Neural cell (in vitro differentiated cells): Measurements from ENCODE around the gene COTL1. TPM values are rescaled to one million over a fixed set of nuclear protein-coding genes. Genes with fewer than 3 reads are reported as not detected.
A peak's percentile ranks its signal among the peaks of the same experiment; 100 is the strongest.

ENCODE experiments used
- H2AFZ ChIP-seq: fragments of 200-600, 300-800 bp; sonication (generic), shearing (Covaris generic); 2 replicates; pipeline ENCODE4 v1.6.0; 2014; ENCODE audit warnings: low read depth, mild to moderate bottlenecking, antibody characterized with exemption, low read length, moderate library complexity
- H3F3A ChIP-seq: fragments of 200-600 bp; shearing (Covaris generic); 2 replicates; pipeline ENCODE4 v1.6.1; 2016; ENCODE audit warnings: mild to moderate bottlenecking, moderate library complexity, mixed read lengths, antibody characterized with exemption, low read length; ENCODE audit not compliant: insufficient read depth, poor library complexity, severe bottlenecking
- H3K27ac ChIP-seq: fragments of 200-600, 300-800 bp; sonication (generic), shearing (Covaris generic); 2 replicates; pipeline ENCODE4 v1.5.1; 2014; ENCODE audit warnings: mild to moderate bottlenecking, low read length, moderate library complexity
- H3K27me3 ChIP-seq: fragments of 300-800, 200-600 bp; sonication (generic), shearing (Covaris generic); 2 replicates; pipeline ENCODE4 v1.6.0; 2014; ENCODE audit warnings: mild to moderate bottlenecking, low read depth, low read length, moderate library complexity; ENCODE audit not compliant: insufficient read depth
- H3K36me3 ChIP-seq: fragments of 300-800, 200-600 bp; sonication (generic), shearing (Covaris generic); 2 replicates; pipeline ENCODE4 v1.5.1; 2014; ENCODE audit warnings: mild to moderate bottlenecking, antibody characterized with exemption, low read length, moderate library complexity; ENCODE audit not compliant: insufficient read depth
- H3K4me2 ChIP-seq: fragments of 300-800, 200-600 bp; sonication (generic), shearing (Covaris generic); 2 replicates; pipeline ENCODE4 v1.6.0; 2014; ENCODE audit warnings: mild to moderate bottlenecking, low read length
- H3K4me3 ChIP-seq: fragments of 300-800, 200-600 bp; sonication (generic), shearing (Covaris generic); 2 replicates; pipeline ENCODE4 v1.5.1; 2014; ENCODE audit warnings: mild to moderate bottlenecking, low read length, moderate library complexity
- H3K79me2 ChIP-seq: fragments of 200-600 bp; shearing (Covaris generic); replicated peaks from 2 replicates; pipeline ENCODE4 v1.6.0; 2014; ENCODE audit warnings: mild to moderate bottlenecking, low read length, moderate library complexity; ENCODE audit not compliant: insufficient read depth
- H3K9ac ChIP-seq: fragments of 300-800, 200-600 bp; sonication (generic), shearing (Covaris generic); 2 replicates; pipeline ENCODE4 v1.6.1; 2016; ENCODE audit warnings: mild to moderate bottlenecking, low read length, mixed read lengths
- H3K9me2 ChIP-seq: fragments of 200-600 bp; shearing (Covaris generic); 2 replicates; pipeline ENCODE4 v1.6.1; 2016; ENCODE audit warnings: mild to moderate bottlenecking, low read length, mixed read lengths; ENCODE audit not compliant: insufficient read depth
- H3K9me3 ChIP-seq: fragments of 200-600, 300-800 bp; sonication (generic), shearing (Covaris generic); 2 replicates; pipeline ENCODE4 v1.6.1; 2016; ENCODE audit warnings: mild to moderate bottlenecking, mixed run types, low read length, moderate library complexity, mixed read lengths
- H4K20me1 ChIP-seq: fragments of 200-600 bp; shearing (Covaris generic); 2 replicates; pipeline ENCODE4 v1.6.1; 2016; ENCODE audit warnings: mild to moderate bottlenecking, mixed run types; ENCODE audit not compliant: insufficient read depth
- EP300 ChIP-seq: fragments of 450-650 bp; conservative IDR thresholded peaks from 2 replicates; pipeline ENCODE4 v1.6.1; 2014; ENCODE audit warnings: antibody characterized with exemption, mild to moderate bottlenecking, moderate library complexity; ENCODE audit not compliant: poor library complexity, severe bottlenecking
- EZH2 ChIP-seq: fragments of 200-600, 300-800 bp; shearing (Covaris generic), sonication (generic); IDR thresholded peaks from 2 replicates; pipeline ENCODE4 v1.6.1; 2014; ENCODE audit warnings: antibody characterized with exemption, low read length, borderline replicate concordance, mild to moderate bottlenecking; ENCODE audit not compliant: insufficient read depth, poor library complexity, severe bottlenecking
- MXI1 ChIP-seq: fragments of 450-650 bp; conservative IDR thresholded peaks from 2 replicates; pipeline ENCODE4 v1.6.1; 2014; ENCODE audit warnings: antibody characterized with exemption, mild to moderate bottlenecking; ENCODE audit not compliant: poor library complexity, severe bottlenecking
- POLR2AphosphoS5 ChIP-seq: IDR thresholded peaks from 2 replicates; pipeline ENCODE4 v1.6.1; 2012
- RAD21 ChIP-seq: fragments of 450-650 bp; conservative IDR thresholded peaks from 2 replicates; pipeline ENCODE4 v1.6.1; 2014; ENCODE audit warnings: antibody characterized with exemption, mild to moderate bottlenecking, moderate library complexity
- REST ChIP-seq: IDR thresholded peaks from 2 replicates; pipeline ENCODE4 v1.6.1; 2012; ENCODE audit warnings: borderline replicate concordance
- SMC3 ChIP-seq: fragments of 450-650 bp; conservative IDR thresholded peaks from 2 replicates; pipeline ENCODE4 v1.6.1; 2014; ENCODE audit warnings: antibody characterized with exemption, mild to moderate bottlenecking, moderate library complexity; ENCODE audit not compliant: poor library complexity
- TAF1 ChIP-seq: IDR thresholded peaks from 2 replicates; pipeline ENCODE4 v1.6.1; 2012; ENCODE audit warnings: low read depth
- polyA plus RNA-seq: library from polyadenylated mRNA; depleted of rRNA; stranded (reverse); fragments of >200 nt; gene quantifications from 2 replicates; pipeline ENCODE4 v1.2.3, GENCODE V29; 2014
- TF ChIP-seq, protein P1 (sequence below): fragments of 450-650 bp; IDR thresholded peaks from 2 replicates; pipeline ENCODE4 v1.5.1; 2014; ENCODE audit warnings: antibody characterized with exemption, mild to moderate bottlenecking, moderate library complexity; ENCODE audit not compliant: poor library complexity, severe bottlenecking

COTL1 gene
- polyA plus RNA-seq, 1 donor from 2014 or later: 86.6 TPM

DNA sequence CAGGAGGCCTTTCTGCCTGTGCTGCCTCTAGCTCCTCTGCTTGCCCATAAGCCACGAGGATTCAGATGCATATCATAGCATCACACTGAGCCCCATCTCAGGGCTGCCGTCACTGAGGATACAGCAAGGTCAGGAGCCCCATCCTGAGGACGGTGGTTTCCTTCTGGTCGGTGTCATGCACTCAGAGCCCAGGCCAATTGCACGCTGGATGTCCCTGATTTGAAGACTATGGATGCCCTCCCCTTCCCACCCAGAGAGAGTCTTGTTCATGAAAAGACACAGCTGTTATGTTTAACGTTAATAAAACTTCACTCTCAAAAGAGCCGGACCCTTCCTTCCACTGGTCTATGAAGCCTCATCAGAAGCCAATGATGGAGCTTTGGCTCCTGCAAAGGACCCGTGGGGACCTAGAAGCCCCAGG is 19.9 kb downstream of the COTL1 start:
- peak overlapping the region; percentile 5 for H3K9ac ChIP-seq
- H3K9me3 ChIP-seq: no peaks in the 10 kb centered on the region
- no peak overlapping the region for H3K4me2 ChIP-seq
- H3K9me2 ChIP-seq: no peaks in the 10 kb centered on the region
- no peaks in the 10 kb centered on the region for H3K79me2 ChIP-seq
- no peak overlapping the region for H3K4me3 ChIP-seq
- H3F3A ChIP-seq: no peaks in the 10 kb centered on the region
- no peak overlapping the region for H2AFZ ChIP-seq
- no peaks in the 10 kb centered on the region for H3K27me3 ChIP-seq
- no peak for TF ChIP-seq MXI1
- no peak for TF ChIP-seq REST
- no peaks in the 10 kb centered on the region for H3K36me3 ChIP-seq
- no peak overlapping the region for H3K27ac ChIP-seq
- H4K20me1 ChIP-seq: no peaks in the 10 kb centered on the region

DNA sequence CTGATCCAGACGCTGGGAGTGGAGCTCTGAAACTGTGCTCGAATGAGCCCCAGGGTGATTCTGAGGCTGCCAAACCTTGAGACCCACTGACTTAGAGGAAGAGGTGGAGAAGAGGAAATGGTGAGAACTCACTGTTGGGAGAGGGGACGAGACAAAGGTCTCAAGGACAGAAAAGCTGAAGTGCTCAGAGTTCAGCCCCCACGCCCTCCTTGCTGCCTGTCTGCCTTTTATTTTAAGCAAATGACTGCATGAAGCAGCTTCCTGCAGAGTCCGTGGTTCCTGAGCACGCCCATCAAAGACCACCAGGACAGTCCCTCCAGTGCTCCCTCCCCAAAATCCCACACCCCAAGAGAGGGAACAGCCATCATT is 20.4 kb downstream of the COTL1 start:
- Histone ChIP-seq H3K4me2 (no peak overlapping the region), H3K9me3 (no peaks in the 10 kb centered on the region), H3F3A (no peaks in the 10 kb centered on the region), H4K20me1 (no peaks in the 10 kb centered on the region), H3K79me2 (no peaks in the 10 kb centered on the region), H3K9ac (no peak overlapping the region), H3K9me2 (no peaks in the 10 kb centered on the region), H3K27me3 (no peaks in the 10 kb centered on the region), H3K36me3 (no peaks in the 10 kb centered on the region), H2AFZ (no peak overlapping the region), H3K4me3 (no peak overlapping the region), H3K27ac (no peak overlapping the region)
- TF ChIP-seq EZH2: no peak
- no peak for TF ChIP-seq MXI1
- TF ChIP-seq SMC3: no peak
- TF ChIP-seq POLR2AphosphoS5: no peak
- no peak for TF ChIP-seq TAF1
- TF ChIP-seq RAD21: no peak
- TF ChIP-seq, protein P1, sequence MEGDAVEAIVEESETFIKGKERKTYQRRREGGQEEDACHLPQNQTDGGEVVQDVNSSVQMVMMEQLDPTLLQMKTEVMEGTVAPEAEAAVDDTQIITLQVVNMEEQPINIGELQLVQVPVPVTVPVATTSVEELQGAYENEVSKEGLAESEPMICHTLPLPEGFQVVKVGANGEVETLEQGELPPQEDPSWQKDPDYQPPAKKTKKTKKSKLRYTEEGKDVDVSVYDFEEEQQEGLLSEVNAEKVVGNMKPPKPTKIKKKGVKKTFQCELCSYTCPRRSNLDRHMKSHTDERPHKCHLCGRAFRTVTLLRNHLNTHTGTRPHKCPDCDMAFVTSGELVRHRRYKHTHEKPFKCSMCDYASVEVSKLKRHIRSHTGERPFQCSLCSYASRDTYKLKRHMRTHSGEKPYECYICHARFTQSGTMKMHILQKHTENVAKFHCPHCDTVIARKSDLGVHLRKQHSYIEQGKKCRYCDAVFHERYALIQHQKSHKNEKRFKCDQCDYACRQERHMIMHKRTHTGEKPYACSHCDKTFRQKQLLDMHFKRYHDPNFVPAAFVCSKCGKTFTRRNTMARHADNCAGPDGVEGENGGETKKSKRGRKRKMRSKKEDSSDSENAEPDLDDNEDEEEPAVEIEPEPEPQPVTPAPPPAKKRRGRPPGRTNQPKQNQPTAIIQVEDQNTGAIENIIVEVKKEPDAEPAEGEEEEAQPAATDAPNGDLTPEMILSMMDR: no peak

GRCh38 chr16:84596801-84597527 is 20.9 kb downstream of the COTL1 start:
- H4K20me1 ChIP-seq: no peaks in the 10 kb centered on the region
- H3K9me2 ChIP-seq: no peaks in the 10 kb centered on the region
- no peaks in the 10 kb centered on the region for H3K36me3 ChIP-seq
- H3K27me3 ChIP-seq: no peaks in the 10 kb centered on the region
- H2AFZ ChIP-seq: no peak overlapping the region
- TF ChIP-seq POLR2AphosphoS5 (no peak), EP300 (no peak), TAF1 (no peak), MXI1 (no peak), SMC3 (no peak)
- TF ChIP-seq, protein P1: no peak
- H3K79me2 ChIP-seq: no peaks in the 10 kb centered on the region
- no peaks in the 10 kb centered on the region for H3F3A ChIP-seq
- no peak overlapping the region for H3K4me3 ChIP-seq
- H3K27ac ChIP-seq: no peak overlapping the region
- H3K9ac ChIP-seq: no peak overlapping the region
- no peak overlapping the region for H3K4me2 ChIP-seq
- no peaks in the 10 kb centered on the region for H3K9me3 ChIP-seq
